ENCODE measurements around the gene SLC39A10. TPM values are rescaled to one million over a fixed set of nuclear protein-coding genes. Genes with fewer than 3 reads are reported as not detected.
"Not testable (repeated sequence)": the region's sequence is repeated elsewhere in the genome, so short reads cannot be mapped to it uniquely, and the experiment has no call there.

Gene SLC39A10
- total RNA-seq, 2 experiments from 2014 or later, result 43.2 to 47.0 TPM

DNA sequence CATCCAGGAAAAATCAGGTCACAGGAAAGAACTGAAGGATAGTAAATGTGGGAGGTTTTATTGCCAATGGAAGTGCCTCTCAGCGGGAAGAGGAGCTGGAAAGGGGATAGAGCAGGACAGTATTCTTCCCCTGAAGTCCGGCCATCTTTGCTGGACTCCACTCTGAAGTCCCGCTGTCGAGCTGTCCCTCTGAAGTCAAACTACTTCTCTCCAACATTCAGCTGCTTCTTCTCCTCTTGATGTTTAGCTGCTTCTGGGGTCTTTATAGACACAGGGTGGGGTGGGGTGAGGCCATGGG, 23.5 kb upstream of the SLC39A10 start:
- Mint-ChIP-seq H3K4me3 (no peak overlapping the region), H3K4me1 (no peaks in the 10 kb centered on the region), H3K27me3 (no peaks in the 10 kb centered on the region), H3K27ac (no peak overlapping the region), H3K9me3 (no peaks in the 10 kb centered on the region), H3K36me3 (ENCODE audit: low read depth) (no peaks in the 10 kb centered on the region)
- POLR2A ChIA-PET, result no interaction called here
- CTCF ChIA-PET, result no interaction called here
- DNase-seq, result no peak

DNA sequence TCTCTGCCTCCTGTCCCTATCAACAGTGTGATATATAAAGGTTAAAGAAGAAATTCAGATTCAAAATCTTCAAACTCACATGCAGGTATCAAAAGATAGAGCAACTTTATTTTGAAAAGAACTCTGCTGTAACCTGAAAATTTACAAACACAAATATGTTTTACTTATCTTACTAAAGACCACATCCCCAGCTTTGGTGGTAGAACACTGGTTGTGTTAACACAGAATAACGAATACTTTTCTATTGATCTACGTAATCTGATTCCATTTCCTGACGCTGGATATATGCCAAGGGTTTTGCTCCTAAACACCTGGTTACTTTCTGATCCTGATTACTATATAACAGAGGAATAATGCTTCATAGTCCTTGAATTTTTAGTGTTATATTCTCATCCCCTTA, 23.1 kb upstream of the SLC39A10 start:
- Mint-ChIP-seq H3K4me1 (no peaks in the 10 kb centered on the region), H3K27me3 (no peaks in the 10 kb centered on the region), H3K4me3 (no peak overlapping the region), H3K27ac (no peak overlapping the region), H3K36me3 (ENCODE audit: low read depth) (no peaks in the 10 kb centered on the region), H3K9me3 (no peaks in the 10 kb centered on the region)
- ChIA-PET CTCF (no interaction called here), POLR2A (no interaction called here)
- no peak for DNase-seq

DNA sequence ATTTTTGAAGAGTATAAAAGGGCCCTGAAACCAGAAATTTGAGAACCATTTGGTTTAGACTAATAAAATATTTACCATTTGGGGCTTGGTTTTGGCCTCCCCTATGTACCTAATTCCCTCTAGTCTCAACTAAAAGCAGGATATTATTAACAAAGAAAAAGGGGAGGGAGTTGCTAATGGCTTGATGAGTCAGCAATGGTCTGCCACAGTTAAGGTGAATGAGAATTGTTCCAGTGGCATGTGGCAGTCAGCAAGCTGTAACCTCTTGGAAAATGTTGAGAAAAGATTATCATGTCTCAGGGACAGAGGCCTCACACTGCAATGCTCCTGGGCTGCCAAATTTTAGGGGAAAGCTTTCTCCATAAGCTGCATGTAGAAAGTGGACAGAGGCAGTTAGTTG, 20.1 kb upstream of the SLC39A10 start:
- ChIA-PET CTCF (no interaction called here), POLR2A (no interaction called here)
- H3K4me1 Mint-ChIP-seq, result no peaks in the 10 kb centered on the region
- H3K9me3 Mint-ChIP-seq, result no peaks in the 10 kb centered on the region
- no peak overlapping the region for H3K27ac Mint-ChIP-seq
- no peaks in the 10 kb centered on the region for H3K36me3 Mint-ChIP-seq (ENCODE audit: low read depth)
- DNase-seq, result no peak
- H3K4me3 Mint-ChIP-seq, result no peak overlapping the region
- H3K27me3 Mint-ChIP-seq, result no peaks in the 10 kb centered on the region

DNA sequence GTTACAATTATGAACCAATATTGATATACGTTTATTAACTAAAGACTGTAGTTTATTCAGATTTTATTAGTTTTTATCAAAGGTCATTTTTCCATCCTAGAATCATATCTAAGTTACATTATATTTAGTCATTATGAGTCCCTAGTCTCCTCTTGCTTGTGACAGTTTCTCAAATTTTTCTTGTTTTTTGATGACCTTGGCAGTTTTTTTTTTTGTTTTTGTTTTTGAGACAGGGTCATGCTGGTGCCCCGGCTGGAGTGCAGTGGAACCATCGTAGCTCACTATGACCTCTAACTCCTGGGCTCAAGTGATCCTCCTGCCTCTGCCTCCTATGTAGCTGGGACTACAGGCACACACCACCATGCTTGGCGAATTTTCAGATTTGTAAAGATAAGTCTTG, 18.3 kb upstream of the SLC39A10 start:
- H3K9me3 Mint-ChIP-seq, result no peaks in the 10 kb centered on the region
- H3K27me3 Mint-ChIP-seq, result no peaks in the 10 kb centered on the region
- POLR2A ChIA-PET, result no interaction called here
- H3K27ac Mint-ChIP-seq, result no peak overlapping the region
- H3K4me1 Mint-ChIP-seq, result no peaks in the 10 kb centered on the region
- CTCF ChIA-PET, result interaction anchor here (1.1 kb wide), 1 partner anchor 18 kb away, joined by 3 read pairs; the partner anchor contains the start of gene SLC39A10
- no peak for DNase-seq
- H3K36me3 Mint-ChIP-seq (ENCODE audit: low read depth), result no peaks in the 10 kb centered on the region
- no peak overlapping the region for H3K4me3 Mint-ChIP-seq

DNA sequence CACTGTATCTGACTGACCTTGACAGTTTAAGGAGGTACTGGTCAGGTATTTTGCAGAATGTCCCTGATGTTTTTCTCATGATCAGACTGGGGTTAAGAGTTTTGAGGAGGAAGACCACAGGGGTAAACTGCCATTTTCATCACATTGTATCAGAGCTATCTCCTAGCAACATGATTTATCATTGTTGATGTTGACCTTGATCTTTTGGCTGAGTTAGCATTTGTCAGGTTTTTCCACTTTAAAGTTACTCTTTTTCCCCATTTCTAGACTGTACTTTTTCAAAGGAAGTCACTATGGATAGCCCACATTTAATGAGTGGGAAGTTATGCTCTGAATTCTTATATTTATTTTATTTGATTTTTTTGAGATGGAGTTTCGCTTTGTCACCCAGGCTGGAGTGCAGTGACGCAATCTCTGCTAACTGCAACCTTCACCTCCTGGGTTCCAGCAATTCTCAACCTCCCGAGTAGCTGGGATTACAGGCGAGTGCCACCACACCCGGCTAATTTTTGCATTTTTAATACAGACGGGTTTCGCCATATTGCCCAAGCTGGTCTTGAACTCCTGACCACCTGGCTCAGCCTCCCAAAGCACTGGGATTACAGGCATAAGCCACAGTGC, 17.7 kb upstream of the SLC39A10 start:
- ChIA-PET CTCF (interaction anchor here (1.1 kb wide), 1 partner anchor 17 kb away, joined by 3 read pairs; the partner anchor contains the start of gene SLC39A10), POLR2A (no interaction called here)
- no peaks in the 10 kb centered on the region for H3K4me1 Mint-ChIP-seq
- H3K9me3 Mint-ChIP-seq, result no peaks in the 10 kb centered on the region
- H3K27ac Mint-ChIP-seq, result no peak overlapping the region
- no peak overlapping the region for H3K4me3 Mint-ChIP-seq
- no peak for DNase-seq
- no peaks in the 10 kb centered on the region for H3K27me3 Mint-ChIP-seq
- no peaks in the 10 kb centered on the region for H3K36me3 Mint-ChIP-seq (ENCODE audit: low read depth)

DNA sequence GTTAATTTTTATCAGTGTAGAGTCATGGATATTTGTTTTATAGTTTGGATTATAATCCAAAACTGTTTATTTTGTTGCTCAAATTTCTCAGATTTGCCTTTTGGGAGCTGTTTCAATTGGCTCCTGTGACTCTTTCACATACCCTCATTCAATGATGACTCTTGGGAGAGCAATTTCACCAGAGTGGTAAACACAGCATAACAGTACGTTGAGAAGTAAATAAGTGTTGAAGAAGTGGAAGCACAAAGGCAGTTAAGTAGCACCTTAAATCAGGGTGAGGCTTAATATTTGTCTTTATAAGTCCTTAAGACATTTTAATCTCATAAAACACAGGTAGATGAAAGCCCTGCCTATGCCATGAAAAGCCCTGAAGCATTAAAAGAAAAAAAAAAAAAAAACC, 17.1 kb upstream of the SLC39A10 start:
- H3K4me1 Mint-ChIP-seq, result no peaks in the 10 kb centered on the region
- H3K36me3 Mint-ChIP-seq (ENCODE audit: low read depth), result no peaks in the 10 kb centered on the region
- H3K27ac Mint-ChIP-seq, result no peak overlapping the region
- H3K27me3 Mint-ChIP-seq, result no peaks in the 10 kb centered on the region
- ChIA-PET CTCF (no interaction called here), POLR2A (no interaction called here)
- DNase-seq, result no peak
- H3K4me3 Mint-ChIP-seq, result no peak overlapping the region
- no peaks in the 10 kb centered on the region for H3K9me3 Mint-ChIP-seq

DNA sequence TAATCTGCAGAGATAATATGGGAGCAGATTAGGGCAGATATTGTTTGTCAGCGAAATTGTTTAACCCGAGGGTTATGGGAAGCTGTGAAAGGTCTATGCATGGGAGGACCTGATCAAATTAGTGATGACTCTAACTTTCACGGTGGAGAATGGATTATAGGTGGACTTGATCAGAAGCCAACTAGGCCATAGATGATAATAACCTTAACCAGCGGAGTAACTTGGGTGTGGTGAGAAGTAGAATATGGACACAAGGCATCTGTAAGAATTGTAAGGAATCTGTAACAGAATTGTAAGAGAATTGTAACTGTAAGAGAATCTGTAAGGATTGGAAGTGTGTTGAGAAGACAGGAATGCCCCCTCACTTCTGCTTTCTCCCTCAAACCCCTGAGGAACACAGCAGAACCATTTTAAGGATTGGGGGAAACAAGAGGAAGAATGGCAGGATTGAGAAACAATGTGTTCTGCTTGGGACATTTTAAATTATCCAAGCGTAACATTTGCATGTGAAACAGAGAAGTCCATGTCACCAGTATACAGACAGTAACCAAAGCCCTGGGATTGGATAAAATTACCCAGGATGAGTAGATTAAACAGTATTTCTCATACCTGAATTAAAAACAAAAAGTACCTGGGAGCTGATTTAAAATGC, 14.9 kb upstream of the SLC39A10 start:
- H3K4me1 Mint-ChIP-seq, result peaks cover 2% of the 10 kb centered on the region
- no peak overlapping the region for H3K27ac Mint-ChIP-seq
- H3K9me3 Mint-ChIP-seq, result no peaks in the 10 kb centered on the region
- POLR2A ChIA-PET, result no interaction called here
- H3K4me3 Mint-ChIP-seq, result no peak overlapping the region
- no peaks in the 10 kb centered on the region for H3K27me3 Mint-ChIP-seq
- CTCF ChIA-PET, result no interaction called here
- no peaks in the 10 kb centered on the region for H3K36me3 Mint-ChIP-seq (ENCODE audit: low read depth)
- DNase-seq, result no peak

DNA sequence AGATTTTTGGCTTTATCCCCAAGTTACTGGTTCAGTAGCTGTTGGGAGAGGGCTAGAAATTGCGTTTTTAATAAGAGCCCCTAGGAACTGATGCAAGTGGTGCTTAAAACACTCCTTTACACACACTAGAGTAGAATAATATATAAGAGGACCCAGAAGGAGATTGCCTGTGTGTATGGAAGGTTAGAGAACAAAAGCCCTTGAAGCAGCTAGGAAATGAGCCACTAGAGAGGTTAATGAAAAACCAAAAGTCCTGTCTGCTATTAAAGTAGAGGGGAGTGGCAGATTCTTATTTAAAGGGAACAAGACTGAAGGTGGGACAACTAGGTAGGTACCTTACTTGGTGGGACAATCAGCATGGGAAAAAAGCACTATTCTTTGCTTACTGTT, 14.4 kb upstream of the SLC39A10 start:
- H3K27ac Mint-ChIP-seq, result no peak overlapping the region
- peaks cover 2% of the 10 kb centered on the region for H3K4me1 Mint-ChIP-seq
- ChIA-PET POLR2A (no interaction called here), CTCF (no interaction called here)
- H3K27me3 Mint-ChIP-seq, result no peaks in the 10 kb centered on the region
- H3K4me3 Mint-ChIP-seq, result no peak overlapping the region
- no peak for DNase-seq
- no peaks in the 10 kb centered on the region for H3K9me3 Mint-ChIP-seq
- H3K36me3 Mint-ChIP-seq (ENCODE audit: low read depth), result peaks cover 3% of the 10 kb centered on the region

DNA sequence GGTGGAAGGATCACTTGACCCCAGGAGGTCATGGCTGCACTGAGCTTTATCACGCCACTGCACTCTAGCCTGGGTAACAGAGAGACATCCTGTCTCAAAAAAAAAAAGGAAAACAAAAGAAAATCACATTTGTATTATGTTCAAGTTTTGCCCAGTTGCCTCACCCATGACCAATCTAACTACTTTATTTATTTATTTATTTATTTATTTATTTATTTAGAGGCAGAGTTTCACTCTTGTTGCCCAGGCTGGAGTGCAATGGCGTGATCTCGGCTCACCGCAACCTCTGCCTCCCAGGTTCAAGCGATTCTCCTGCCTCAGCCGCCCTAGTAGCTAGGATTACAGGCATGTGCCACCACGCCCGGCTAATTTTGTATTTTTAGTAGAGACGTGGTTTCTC, 12.3 kb upstream of the SLC39A10 start:
- H3K4me3 Mint-ChIP-seq; H3K27ac Mint-ChIP-seq; H3K27me3 Mint-ChIP-seq; CTCF ChIA-PET; H3K4me1 Mint-ChIP-seq; H3K9me3 Mint-ChIP-seq; H3K36me3 Mint-ChIP-seq (ENCODE audit: low read depth); DNase-seq: not testable (repeated sequence)
- POLR2A ChIA-PET, result interaction anchor here (1.2 kb wide), 1 partner anchor 16 kb away, joined by 3 read pairs; no protein-coding TSS in a partner anchor

DNA sequence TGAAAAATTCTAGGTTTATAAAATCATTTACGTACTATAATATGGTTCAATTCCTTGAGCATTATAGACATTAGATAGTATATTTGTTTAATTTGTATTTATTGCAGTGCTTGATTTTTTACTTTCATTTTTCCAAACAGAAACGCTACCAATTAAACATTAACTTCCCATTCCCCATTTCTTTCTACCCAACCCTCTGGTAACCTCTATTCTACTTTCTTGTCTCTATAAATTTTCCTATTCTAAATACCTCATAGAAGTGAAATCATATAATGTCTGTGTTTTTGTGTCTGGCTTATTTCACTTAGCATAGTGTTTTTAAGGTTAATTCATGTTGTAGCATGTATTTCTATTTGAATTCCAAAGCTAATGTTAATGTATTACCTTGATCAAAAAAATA, 11.6 kb upstream of the SLC39A10 start:
- Mint-ChIP-seq H3K4me3 (no peak overlapping the region), H3K4me1 (peaks cover 9% of the 10 kb centered on the region), H3K27me3 (no peaks in the 10 kb centered on the region), H3K36me3 (ENCODE audit: low read depth) (peaks cover 7% of the 10 kb centered on the region), H3K9me3 (no peaks in the 10 kb centered on the region), H3K27ac (no peak overlapping the region)
- DNase-seq, result no peak
- ChIA-PET POLR2A (interaction anchor here (1.2 to 2.3 kb wide), 3 partner anchors 11 to 80 kb away, joined by 3 to 8 read pairs (median 3); partner anchors contain the start of gene SLC39A10), CTCF (no interaction called here)

DNA sequence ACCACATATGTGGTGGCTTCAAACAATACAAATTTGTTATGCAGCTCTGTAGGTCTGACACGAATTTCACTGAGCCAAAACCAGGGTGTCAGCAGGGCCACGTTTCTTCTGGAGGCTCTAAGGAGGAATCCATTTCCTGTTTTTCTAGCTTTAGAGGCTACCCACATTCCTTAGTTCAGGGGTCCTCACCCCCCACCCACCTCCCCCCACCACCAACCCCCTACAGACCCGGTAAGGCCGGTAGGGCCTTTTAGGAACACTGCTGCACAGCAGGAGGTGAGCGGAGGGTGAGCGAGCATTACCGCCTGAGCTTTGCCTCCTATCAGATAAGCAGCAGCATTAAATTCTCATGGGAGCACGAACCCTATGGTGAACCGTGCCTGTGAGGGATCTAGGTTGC, 10.6 kb upstream of the SLC39A10 start:
- no peak for DNase-seq
- Mint-ChIP-seq H3K9me3 (no peaks in the 10 kb centered on the region), H3K36me3 (ENCODE audit: low read depth) (peaks cover 7% of the 10 kb centered on the region), H3K27me3 (no peaks in the 10 kb centered on the region), H3K4me1 (peaks cover 9% of the 10 kb centered on the region), H3K4me3 (no peak overlapping the region), H3K27ac (no peak overlapping the region)
- POLR2A ChIA-PET, result interaction anchor here (1.6 to 2.3 kb wide), 2 partner anchors 10 to 81 kb away, joined by 3 to 8 read pairs; partner anchors contain the start of gene SLC39A10
- CTCF ChIA-PET, result interaction anchor here (0.6 to 0.9 kb wide), 2 partner anchors 9 to 52 kb away, joined by 3 read pairs; no protein-coding TSS in a partner anchor

DNA sequence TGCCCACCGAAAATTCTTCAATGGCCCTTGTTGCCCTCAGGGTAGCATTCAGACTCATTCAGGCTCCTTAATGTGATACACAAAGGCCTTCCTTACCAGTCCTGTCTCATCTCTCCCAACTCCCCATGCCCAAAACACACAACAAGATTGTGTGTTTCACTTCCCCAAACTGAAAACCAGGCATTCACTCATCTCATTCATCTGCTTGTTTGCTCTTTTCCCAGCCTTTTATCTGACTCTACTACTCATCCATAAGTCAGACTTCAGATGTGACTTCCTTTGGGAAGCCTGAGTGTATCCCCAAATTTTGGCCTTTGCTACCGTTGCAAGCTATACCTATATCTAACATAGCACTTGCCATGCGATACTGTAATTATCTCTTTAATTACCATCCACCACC, 9.7 kb upstream of the SLC39A10 start:
- no peaks in the 10 kb centered on the region for H3K27me3 Mint-ChIP-seq
- DNase-seq, result no peak
- CTCF ChIA-PET, result no interaction called here
- POLR2A ChIA-PET, result interaction anchor here (2.3 kb wide), 1 partner anchor 9 kb away, joined by 8 read pairs; the partner anchor contains the start of gene SLC39A10
- H3K27ac Mint-ChIP-seq, result no peak overlapping the region
- H3K4me1 Mint-ChIP-seq, result peaks cover 9% of the 10 kb centered on the region
- H3K36me3 Mint-ChIP-seq (ENCODE audit: low read depth), result peaks cover 7% of the 10 kb centered on the region
- peaks cover 4% of the 10 kb centered on the region for H3K9me3 Mint-ChIP-seq
- H3K4me3 Mint-ChIP-seq, result no peak overlapping the region

DNA sequence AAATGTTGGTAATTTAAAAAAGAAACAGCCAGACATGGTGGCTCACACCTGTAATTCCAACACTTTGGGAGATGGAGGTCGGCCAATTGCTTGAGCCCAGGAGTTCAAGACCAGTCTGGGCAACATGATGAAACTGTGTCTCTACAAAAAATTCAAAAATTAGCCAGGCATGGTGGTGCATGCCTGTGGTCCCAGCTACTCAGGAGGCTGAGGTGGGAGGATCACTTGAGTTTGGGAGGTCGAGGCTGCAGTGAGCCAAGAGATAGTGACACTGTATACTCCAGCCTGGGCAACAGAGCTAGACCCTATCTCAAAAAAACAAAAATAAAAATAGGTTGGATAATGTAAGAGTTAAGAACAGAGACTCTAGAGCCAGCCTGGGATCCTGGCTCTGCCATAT, 8.7 kb upstream of the SLC39A10 start:
- H3K27me3 Mint-ChIP-seq; H3K4me1 Mint-ChIP-seq; H3K9me3 Mint-ChIP-seq; DNase-seq; H3K4me3 Mint-ChIP-seq; H3K36me3 Mint-ChIP-seq (ENCODE audit: low read depth); H3K27ac Mint-ChIP-seq; CTCF ChIA-PET; POLR2A ChIA-PET: not testable (repeated sequence)

DNA sequence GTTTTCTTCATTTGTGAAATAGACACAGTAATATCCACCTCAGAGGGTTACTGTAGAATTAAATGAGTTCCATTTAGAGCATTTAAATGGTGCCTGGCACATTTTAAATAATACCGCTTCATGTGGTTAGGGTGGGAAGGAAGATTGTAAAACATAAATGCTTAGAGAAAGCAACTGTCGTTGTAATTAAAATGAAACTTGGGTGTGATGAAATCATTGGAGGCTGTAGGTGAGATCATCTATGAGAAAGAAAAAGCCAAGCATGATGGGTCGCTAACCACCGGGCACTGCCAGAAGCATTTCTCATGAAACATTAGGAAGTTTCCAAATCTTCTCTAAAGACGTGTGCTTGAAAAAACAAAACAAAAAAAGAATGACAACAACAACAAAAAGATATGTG, 8.2 kb upstream of the SLC39A10 start:
- H3K4me3 Mint-ChIP-seq, result no peak overlapping the region
- CTCF ChIA-PET, result no interaction called here
- no peaks in the 10 kb centered on the region for H3K27me3 Mint-ChIP-seq
- peaks cover 9% of the 10 kb centered on the region for H3K4me1 Mint-ChIP-seq
- peak overlapping the region; percentile 29 for H3K27ac Mint-ChIP-seq
- POLR2A ChIA-PET, result interaction anchor here (0.7 kb wide), 1 partner anchor 86 kb away, joined by 3 read pairs; no protein-coding TSS in a partner anchor
- peaks cover 4% of the 10 kb centered on the region for H3K9me3 Mint-ChIP-seq
- peaks cover 7% of the 10 kb centered on the region for H3K36me3 Mint-ChIP-seq (ENCODE audit: low read depth)
- DNase-seq, result no peak

All from activated CD4-positive, alpha-beta memory T cell treated with anti-CD3 and anti-CD28 coated beads, Interleukin-2, amount 10 ng/mL, durations not matched to agents 7 days and 5 days (primary cell).